ENCODE measurements around the gene XRCC1. TPM values are rescaled to one million over a fixed set of nuclear protein-coding genes. Genes with fewer than 3 reads are reported as not detected.

XRCC1 gene
- total and polyA plus RNA-seq, 4 experiments from 2014 or later = 16.3 to 41.0 (median 31.2) TPM

DNA sequence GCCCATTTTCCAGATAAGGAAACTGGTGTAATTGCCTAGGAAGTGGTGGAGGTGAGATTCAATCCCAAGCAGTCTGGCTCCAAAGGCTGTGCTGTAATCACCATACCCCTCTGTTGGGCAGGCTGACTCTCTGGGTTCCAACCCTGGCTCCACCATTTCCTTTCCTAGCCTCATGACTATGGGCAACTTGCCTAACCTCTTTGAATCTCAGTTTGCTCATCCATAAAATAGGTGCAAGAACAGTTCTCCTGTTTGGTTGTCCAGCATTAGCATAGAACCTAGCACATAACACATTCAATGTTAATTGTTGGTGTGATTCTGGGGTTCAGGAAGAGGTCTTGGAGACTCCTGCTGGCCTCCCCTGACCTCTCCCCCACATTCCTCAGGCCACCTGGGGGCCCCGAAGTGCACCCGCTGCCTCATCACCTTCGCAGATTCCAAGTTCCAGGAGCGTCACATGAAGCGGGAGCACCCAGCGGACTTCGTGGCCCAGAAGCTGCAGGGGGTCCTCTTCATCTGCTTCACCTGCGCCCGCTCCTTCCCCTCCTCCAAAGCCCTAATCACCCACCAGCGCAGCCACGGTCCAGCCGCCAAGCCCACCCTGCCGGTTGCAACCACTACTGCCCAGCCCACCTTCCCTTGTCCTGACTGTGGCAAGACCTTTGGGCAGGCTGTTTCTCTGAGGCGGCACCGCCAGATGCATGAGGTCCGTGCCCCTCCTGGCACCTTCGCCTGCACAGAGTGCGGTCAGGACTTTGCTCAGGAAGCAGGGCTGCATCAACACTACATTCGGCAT lies 23.3 kb upstream of the XRCC1 start:
- H3K27ac ChIP-seq (ENCODE audit: low read depth, low read length) = no peak overlapping the region
- Mint-ChIP-seq H3K36me3 (peaks cover 3 to 50% of the 10 kb centered on the region in 2 donors), H3K27me3 (no peaks in the 10 kb centered on the region), H3K9me3 (no peaks in the 10 kb centered on the region), H3K27ac (peak overlapping the region in 6 of 7 donors; percentile 41 to 100 (median 100)), H3K4me1 (peaks cover 20 to 42% (median 31%) of the 10 kb centered on the region in 4 donors), H3K4me3 (peak overlapping the region in 2 of 8 donors; percentile 51 to 94)
- no peak for DNase-seq
- no peaks in the 10 kb centered on the region for H3K27me3 ChIP-seq (ENCODE audit: insufficient read depth, low read length)
- H3K9me3 ChIP-seq (ENCODE audit: control insufficient read depth in 1 of 2, low read length in 2 of 2) = no peaks in the 10 kb centered on the region
- CTCF ChIA-PET (ENCODE audit: partially characterized antibody) = interaction anchor here (2.5 to 7.2 kb wide), 2 partner anchors 43 to 45 kb away, joined by 9 to 245 read pairs; no protein-coding TSS in a partner anchor
- POLR2A ChIA-PET (ENCODE audit: partially characterized antibody) = no interaction called here
- H3K36me3 ChIP-seq (ENCODE audit: insufficient read depth, low read length) = peaks cover 21% of the 10 kb centered on the region
- H3K4me3 ChIP-seq (ENCODE audit: low read length in 2 of 2) = no peak overlapping the region
- peaks cover 26% of the 10 kb centered on the region for H3K4me1 ChIP-seq (ENCODE audit: insufficient read depth, low read length)
- intact Hi-C loops (cut with micrococcal nuclease) = loop anchor here (5.0 kb wide), 1 partner anchor 136 kb away; no protein-coding TSS in a partner anchor

DNA sequence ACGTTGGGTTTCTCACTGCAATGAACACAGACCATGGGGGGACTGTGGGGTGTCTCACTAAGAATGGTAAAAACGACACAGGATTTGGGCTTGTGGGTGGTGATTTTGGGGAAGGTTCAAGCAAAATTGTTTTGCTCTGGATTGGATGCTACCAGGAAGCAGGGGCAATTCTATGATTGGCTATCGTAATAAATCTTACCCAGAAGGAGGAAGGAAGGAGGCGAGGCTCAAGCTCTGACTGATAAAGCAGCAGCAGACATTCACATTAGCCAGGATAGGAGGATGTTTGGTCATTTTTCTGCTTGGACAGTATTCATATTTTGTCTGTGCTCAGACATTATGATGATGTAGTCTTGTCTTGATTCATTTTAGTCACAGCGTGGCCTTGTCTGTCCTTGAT lies 22.5 kb upstream of the XRCC1 start:
- POLR2A ChIA-PET (ENCODE audit: partially characterized antibody) = interaction anchor here (0.8 to 5.1 kb wide), 2 partner anchors 23 to 65 kb away, joined by 4 to 49 read pairs; partner anchors contain the start of genes PINLYP, XRCC1 and ZNF575
- H3K4me3 Mint-ChIP-seq = peak overlapping the region; percentile 51 to 98 (median 95)
- CTCF ChIA-PET (ENCODE audit: partially characterized antibody) = interaction anchor here (1.2 to 7.2 kb wide), 4 partner anchors 9 to 79 kb away, joined by 4 to 245 read pairs (median 44); partner anchors contain the start of genes PINLYP and XRCC1
- Histone ChIP-seq H3K27me3 (ENCODE audit: insufficient read depth, low read length) (no peaks in the 10 kb centered on the region), H3K27ac (ENCODE audit: low read depth, low read length) (peak overlapping the region; percentile 93), H3K36me3 (ENCODE audit: insufficient read depth, low read length) (peaks cover 26% of the 10 kb centered on the region), H3K4me3 (ENCODE audit: low read length in 2 of 2) (no peak overlapping the region), H3K9me3 (ENCODE audit: control insufficient read depth in 1 of 2, low read length in 2 of 2) (no peaks in the 10 kb centered on the region), H3K4me1 (ENCODE audit: insufficient read depth, low read length) (peaks cover 26% of the 10 kb centered on the region)
- H3K27ac Mint-ChIP-seq = peak overlapping the region; percentile 100
- peaks cover 4 to 55% of the 10 kb centered on the region in 2 donors for H3K36me3 Mint-ChIP-seq
- peaks cover 24 to 49% (median 34%) of the 10 kb centered on the region in 4 donors for H3K4me1 Mint-ChIP-seq
- DNase-seq = no peak
- no peaks in the 10 kb centered on the region for H3K9me3 Mint-ChIP-seq
- H3K27me3 Mint-ChIP-seq = no peaks in the 10 kb centered on the region
- intact Hi-C loops (cut with micrococcal nuclease) = loop anchor here (5.0 kb wide), 1 partner anchor 136 kb away; no protein-coding TSS in a partner anchor

DNA sequence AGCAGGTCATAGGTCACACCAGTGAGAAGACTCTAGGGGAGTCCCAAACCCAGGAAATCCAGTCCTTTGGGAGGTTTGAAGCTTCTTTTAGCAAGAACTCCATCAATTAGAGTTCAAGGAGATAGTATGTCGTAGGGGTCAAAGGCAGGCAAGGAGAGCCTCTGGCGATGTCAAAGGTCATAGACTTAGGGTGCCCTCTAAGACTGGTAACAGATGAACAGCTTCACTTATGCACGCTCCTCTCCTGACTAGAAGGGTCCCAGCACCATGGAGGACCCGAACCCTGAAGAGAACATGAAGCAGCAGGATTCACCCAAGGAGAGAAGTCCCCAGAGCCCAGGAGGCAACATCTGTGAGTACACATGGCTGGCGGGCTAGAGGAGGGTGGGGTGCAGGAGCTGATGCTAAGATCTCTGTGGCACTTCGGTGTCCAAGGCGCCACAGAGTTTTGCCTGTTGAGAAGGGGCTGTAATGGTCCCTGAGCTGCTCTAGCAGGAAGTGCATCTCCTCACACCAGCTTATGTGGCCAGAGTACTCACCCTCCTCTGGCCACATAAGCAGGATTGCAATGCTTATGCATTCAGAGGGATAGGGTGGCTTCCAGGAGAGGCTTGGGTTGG lies 21.6 kb upstream of the XRCC1 start:
- Histone ChIP-seq H3K36me3 (ENCODE audit: insufficient read depth, low read length) (peaks cover 26% of the 10 kb centered on the region), H3K4me3 (ENCODE audit: low read length in 2 of 2) (peak overlapping the region; percentile 27 to 98), H3K27me3 (ENCODE audit: insufficient read depth, low read length) (no peaks in the 10 kb centered on the region), H3K4me1 (ENCODE audit: insufficient read depth, low read length) (peaks cover 26% of the 10 kb centered on the region), H3K9me3 (ENCODE audit: control insufficient read depth in 1 of 2, low read length in 2 of 2) (no peaks in the 10 kb centered on the region), H3K27ac (ENCODE audit: low read depth, low read length) (peak overlapping the region; percentile 93)
- peak in 1 of 5 donors; percentile 48 for DNase-seq
- intact Hi-C loops (cut with micrococcal nuclease) = loop anchor here (1.0 to 5.0 kb wide), 8 partner anchors 22 to 135 kb away; partner anchors contain the start of genes PINLYP, XRCC1, ZNF428 and ZNF575
- Mint-ChIP-seq H3K27me3 (no peaks in the 10 kb centered on the region), H3K9me3 (no peaks in the 10 kb centered on the region), H3K36me3 (peaks cover 4 to 48% of the 10 kb centered on the region in 2 donors), H3K4me3 (peak overlapping the region; percentile 93 to 98 (median 95)), H3K27ac (peak overlapping the region; percentile 100), H3K4me1 (peaks cover 24 to 49% (median 36%) of the 10 kb centered on the region in 4 donors)
- ChIA-PET POLR2A (ENCODE audit: partially characterized antibody) (interaction anchor here (0.8 to 5.1 kb wide), 15 partner anchors 9 to 1377 kb away, joined by 3 to 61 read pairs (median 15); partner anchors contain the start of genes CADM4, PHLDB3, PINLYP and XRCC1), CTCF (ENCODE audit: partially characterized antibody) (interaction anchor here (0.8 to 7.2 kb wide), 9 partner anchors 9 to 149 kb away, joined by 3 to 245 read pairs (median 19); partner anchors contain the start of genes PINLYP and XRCC1)

DNA sequence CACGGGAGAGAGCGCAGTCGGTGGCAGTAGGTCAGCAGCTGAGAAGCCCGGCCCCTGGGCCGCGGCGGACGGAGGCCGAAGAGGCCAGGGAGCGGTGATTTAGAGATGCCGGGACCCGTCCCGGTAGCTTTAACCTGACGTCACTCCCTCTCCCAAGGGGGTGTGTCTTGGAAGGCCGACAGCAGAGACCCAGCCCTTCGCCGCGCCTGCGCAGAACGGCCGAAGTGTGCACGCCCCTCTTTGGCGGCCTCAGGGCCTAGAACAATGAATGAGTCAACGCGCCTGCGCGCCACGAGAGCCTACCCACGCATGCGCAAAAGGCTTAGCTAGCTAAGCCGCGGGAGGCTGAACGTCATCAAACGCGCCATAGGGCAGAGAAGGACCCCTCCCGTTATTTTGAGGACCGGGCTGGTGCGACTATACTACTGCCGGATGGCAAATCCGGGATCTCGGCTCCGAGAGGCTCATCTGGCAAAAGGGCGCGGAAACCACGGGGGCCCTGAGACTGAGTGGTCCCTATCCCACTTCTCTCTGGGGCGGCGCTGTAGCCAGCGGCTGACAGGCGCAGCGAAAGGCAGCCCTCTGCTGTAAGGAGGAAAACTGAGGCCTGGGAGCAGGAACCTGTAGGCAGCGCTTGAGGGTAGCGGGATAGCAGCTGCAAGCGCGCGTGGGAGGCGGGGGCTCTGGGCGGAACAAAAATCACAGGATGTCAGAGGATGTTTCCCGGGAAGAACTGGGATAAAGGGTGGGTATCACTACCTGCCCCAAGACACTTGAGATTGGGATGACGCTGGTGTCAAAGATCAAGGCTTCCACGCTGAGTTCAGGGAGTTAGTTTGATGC lies 20.9 kb upstream of the XRCC1 start, which contains the start of the genes IRGQ and ZNF576:
TSS of gene IRGQ (minus strand) at position 136 of the 843 bp plus-strand sequence. CDS start 796 bp downstream, outside the sequence.
TSS of gene ZNF576 (plus strand) at position 597 of the 843 bp plus-strand sequence. CDS start 514 bp downstream, outside the sequence.
- Histone ChIP-seq H3K36me3 (ENCODE audit: insufficient read depth, low read length) (peaks cover 26% of the 10 kb centered on the region), H3K4me3 (ENCODE audit: low read length in 2 of 2) (peak within 1 kb of the TSS; percentile 50 to 98), H3K4me1 (ENCODE audit: insufficient read depth, low read length) (peaks cover 26% of the 10 kb centered on the region), H3K9me3 (ENCODE audit: control insufficient read depth in 1 of 2, low read length in 2 of 2) (no peaks in the 10 kb centered on the region), H3K27ac (ENCODE audit: low read depth, low read length) (peak within 1 kb of the TSS; percentile 93), H3K27me3 (ENCODE audit: insufficient read depth, low read length) (no peaks in the 10 kb centered on the region)
- ChIA-PET POLR2A (ENCODE audit: partially characterized antibody) (interaction anchor here (0.8 to 5.1 kb wide), 21 partner anchors 9 to 1376 kb away, joined by 3 to 61 read pairs (median 6); partner anchors contain the start of genes CADM4, PHLDB3, PINLYP and PLAUR), CTCF (ENCODE audit: partially characterized antibody) (interaction anchor here (0.9 to 7.2 kb wide), 13 partner anchors 10 to 164 kb away, joined by 3 to 245 read pairs (median 19); partner anchors contain the start of genes PINLYP and XRCC1)
- H3K36me3 Mint-ChIP-seq = peaks cover 4 to 44% of the 10 kb centered on the region in 2 donors
- peak within 1 kb of the TSS; percentile 100 for H3K27ac Mint-ChIP-seq
- no peaks in the 10 kb centered on the region for H3K27me3 Mint-ChIP-seq
- no peaks in the 10 kb centered on the region for H3K9me3 Mint-ChIP-seq
- H3K4me1 Mint-ChIP-seq = peaks cover 24 to 49% (median 35%) of the 10 kb centered on the region in 4 donors
- H3K4me3 Mint-ChIP-seq = peak within 1 kb of the TSS; percentile 93 to 98 (median 95)
- intact Hi-C loops (cut with micrococcal nuclease) = loop anchor here (1.0 to 5.0 kb wide), 10 partner anchors 21 to 157 kb away; partner anchors contain the start of genes ETHE1, PINLYP, XRCC1 and ZNF428
- peak; percentile 99 for DNase-seq

DNA sequence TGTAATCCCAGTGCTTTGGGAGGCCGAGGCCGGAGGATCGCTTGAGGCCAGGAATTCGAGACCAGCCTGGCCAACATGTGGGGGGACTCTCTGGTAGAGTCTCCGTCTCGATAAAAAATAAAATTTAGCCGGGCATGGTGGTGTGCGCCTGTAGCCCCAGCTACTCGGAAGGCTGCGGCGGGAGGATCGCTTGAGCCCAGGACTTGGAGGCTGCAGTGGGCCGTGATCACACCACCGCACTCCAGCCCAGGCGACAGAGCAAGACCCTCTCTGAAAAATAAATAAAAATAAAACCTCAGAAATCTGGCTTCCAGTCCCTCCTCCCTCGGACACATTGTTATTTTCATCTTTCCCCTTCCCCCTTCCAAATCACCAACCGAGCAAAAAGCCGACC lies 20.3 kb upstream of the XRCC1 start:
- ChIA-PET CTCF (ENCODE audit: partially characterized antibody) (interaction anchor here (0.9 to 7.2 kb wide), 16 partner anchors 11 to 214 kb away, joined by 3 to 245 read pairs (median 16); partner anchors contain the start of genes PINLYP and XRCC1), POLR2A (ENCODE audit: partially characterized antibody) (interaction anchor here (1.1 to 5.1 kb wide), 20 partner anchors 10 to 1376 kb away, joined by 3 to 61 read pairs (median 6); partner anchors contain the start of genes PHLDB3, PINLYP, PLAUR and XRCC1)
- Histone ChIP-seq H3K4me1 (ENCODE audit: insufficient read depth, low read length) (peaks cover 26% of the 10 kb centered on the region), H3K36me3 (ENCODE audit: insufficient read depth, low read length) (peaks cover 26% of the 10 kb centered on the region), H3K27me3 (ENCODE audit: insufficient read depth, low read length) (no peaks in the 10 kb centered on the region), H3K27ac (ENCODE audit: low read depth, low read length) (peak overlapping the region; percentile 93), H3K4me3 (ENCODE audit: low read length in 2 of 2) (peak overlapping the region; percentile 50 to 98), H3K9me3 (ENCODE audit: control insufficient read depth in 1 of 2, low read length in 2 of 2) (no peaks in the 10 kb centered on the region)
- no peaks in the 10 kb centered on the region for H3K27me3 Mint-ChIP-seq
- no peak for DNase-seq
- H3K27ac Mint-ChIP-seq = peak overlapping the region; percentile 100
- H3K4me1 Mint-ChIP-seq = peaks cover 24 to 50% (median 37%) of the 10 kb centered on the region in 4 donors
- H3K36me3 Mint-ChIP-seq = peaks cover 4 to 43% of the 10 kb centered on the region in 2 donors
- intact Hi-C loops (cut with micrococcal nuclease) = loop anchor here (2.0 to 5.0 kb wide), 3 partner anchors 69 to 157 kb away; partner anchors contain the start of gene ETHE1
- H3K4me3 Mint-ChIP-seq = peak overlapping the region; percentile 93 to 98 (median 95)
- H3K9me3 Mint-ChIP-seq = no peaks in the 10 kb centered on the region

Data from CD4-positive, alpha-beta memory T cell (primary cell).